NK-92 (cell line): ENCODE measurements around the gene PDSS2.
"Not testable (repeated sequence)": the region's sequence is repeated elsewhere in the genome, so short reads cannot be mapped to it uniquely, and the experiment has no call there.

Experiments
- DNase-seq: peaks from one replicate; lab custom pipeline; 2025; ENCODE audit not compliant: unreplicated experiment; lab: John Stamatoyannopoulos, UW

Gene PDSS2

GRCh38 chr6:107230448-107230847 is 228.9 kb downstream of the PDSS2 start:
- no peak for DNase-seq

- DNase-seq = no peak
Measured at GRCh38 chr6:107230024-107230423, 229.3 kb downstream of the PDSS2 start.

- no peak for DNase-seq
Measured at GRCh38 chr6:107228754-107229153, 230.6 kb downstream of the PDSS2 start.

- DNase-seq = no peak
Measured at GRCh38 chr6:107221519-107221918, 237.8 kb downstream of the PDSS2 start.

- no peak for DNase-seq
Measured at GRCh38 chr6:107219851-107220250, 239.5 kb downstream of the PDSS2 start.

GRCh38 chr6:107218142-107218541 is 241.2 kb downstream of the PDSS2 start:
- DNase-seq = no peak

- DNase-seq = no peak
Measured at GRCh38 chr6:107217248-107217647, 242.1 kb downstream of the PDSS2 start.

- DNase-seq = no peak
Measured at GRCh38 chr6:107216197-107216933, 243.0 kb downstream of the PDSS2 start.

GRCh38 chr6:107215334-107215733 is 244.0 kb downstream of the PDSS2 start:
- DNase-seq = no peak

GRCh38 chr6:107214655-107215054 is 244.7 kb downstream of the PDSS2 start:
- DNase-seq = no peak

- DNase-seq = no peak
Measured at GRCh38 chr6:107209406-107210305, 249.7 kb downstream of the PDSS2 start.

GRCh38 chr6:107207251-107207873 is 252.0 kb downstream of the PDSS2 start:
- DNase-seq = no peak

GRCh38 chr6:107205058-107205998 is 254.0 kb downstream of the PDSS2 start:
- no peak for DNase-seq

- DNase-seq = no peak
Measured at GRCh38 chr6:107202876-107203468, 256.4 kb downstream of the PDSS2 start.

- no peak for DNase-seq
Measured at GRCh38 chr6:107198631-107199416, 260.5 kb downstream of the PDSS2 start.

- DNase-seq = no peak
Measured at GRCh38 chr6:107196152-107196551, 263.2 kb downstream of the PDSS2 start.

GRCh38 chr6:107194723-107195122 is 264.6 kb downstream of the PDSS2 start:
- not testable (repeated sequence) for DNase-seq

- no peak for DNase-seq
Measured at GRCh38 chr6:107192830-107193229, 266.5 kb downstream of the PDSS2 start.

- no peak for DNase-seq
Measured at GRCh38 chr6:107187630-107188029, 271.7 kb downstream of the PDSS2 start.
